Measurements from ENCODE around the gene LAMC1.

DNA sequence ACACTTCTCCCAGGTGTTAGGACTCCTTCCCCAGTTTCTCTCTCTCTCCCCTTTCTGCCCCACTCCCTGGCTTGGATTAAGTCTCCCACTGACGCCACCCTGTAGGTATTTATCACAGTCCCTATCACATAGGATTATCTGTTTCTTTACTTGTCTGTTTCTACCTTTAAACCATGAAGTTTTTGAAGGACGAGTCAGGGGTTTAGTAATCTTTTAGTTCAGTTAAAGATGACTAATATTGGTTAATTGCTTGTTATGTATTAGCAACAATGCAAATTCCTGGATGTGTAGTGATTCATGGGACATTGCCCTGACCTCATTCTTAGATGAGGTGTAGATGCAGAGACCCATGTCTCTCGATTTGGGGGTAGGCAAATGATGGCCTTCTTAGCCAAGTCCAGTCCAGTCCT lies 6.4 kb downstream of the LAMC1 start:
- TF ChIP-seq POLR2A (IDR thresholded peaks at IDR 0.05), result no peak
- TF ChIP-seq, protein P1, sequence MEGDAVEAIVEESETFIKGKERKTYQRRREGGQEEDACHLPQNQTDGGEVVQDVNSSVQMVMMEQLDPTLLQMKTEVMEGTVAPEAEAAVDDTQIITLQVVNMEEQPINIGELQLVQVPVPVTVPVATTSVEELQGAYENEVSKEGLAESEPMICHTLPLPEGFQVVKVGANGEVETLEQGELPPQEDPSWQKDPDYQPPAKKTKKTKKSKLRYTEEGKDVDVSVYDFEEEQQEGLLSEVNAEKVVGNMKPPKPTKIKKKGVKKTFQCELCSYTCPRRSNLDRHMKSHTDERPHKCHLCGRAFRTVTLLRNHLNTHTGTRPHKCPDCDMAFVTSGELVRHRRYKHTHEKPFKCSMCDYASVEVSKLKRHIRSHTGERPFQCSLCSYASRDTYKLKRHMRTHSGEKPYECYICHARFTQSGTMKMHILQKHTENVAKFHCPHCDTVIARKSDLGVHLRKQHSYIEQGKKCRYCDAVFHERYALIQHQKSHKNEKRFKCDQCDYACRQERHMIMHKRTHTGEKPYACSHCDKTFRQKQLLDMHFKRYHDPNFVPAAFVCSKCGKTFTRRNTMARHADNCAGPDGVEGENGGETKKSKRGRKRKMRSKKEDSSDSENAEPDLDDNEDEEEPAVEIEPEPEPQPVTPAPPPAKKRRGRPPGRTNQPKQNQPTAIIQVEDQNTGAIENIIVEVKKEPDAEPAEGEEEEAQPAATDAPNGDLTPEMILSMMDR (IDR thresholded peaks at IDR 0.05), result no peak
